Mucosa of rectum (tissue), 2 donors: ENCODE results near the gene TMEM271.
"Not testable (repeated sequence)": the region's sequence is repeated elsewhere in the genome, so short reads cannot be mapped to it uniquely, and the experiment has no call there.

Experiments
- H3K27ac ChIP-seq, 2 donors: one replicate each; pipeline ENCODE4 v1.7.0; 2013; ENCODE audit warnings: inconsistent platforms in 2 of 2, low read depth in 2 of 2, low read length in 2 of 2
- H3K27me3 ChIP-seq, 2 donors: one replicate each; pipeline ENCODE4 v1.7.0; 2013; ENCODE audit warnings: low read length in 2 of 2; ENCODE audit not compliant: control insufficient read depth in 2 of 2, insufficient read depth in 2 of 2
- H3K36me3 ChIP-seq, 2 donors: one replicate each; pipeline ENCODE4 v1.7.0; 2013; ENCODE audit warnings: low read length in 2 of 2; ENCODE audit not compliant: control insufficient read depth in 2 of 2, insufficient read depth in 2 of 2
- H3K4me1 ChIP-seq, 2 donors: one replicate each; pipeline ENCODE4 v1.7.0; 2013; ENCODE audit warnings: low read length in 2 of 2, mild to moderate bottlenecking in 1 of 2; ENCODE audit not compliant: control insufficient read depth in 2 of 2, insufficient read depth in 2 of 2
- H3K4me3 ChIP-seq, 2 donors: one replicate each; pipeline ENCODE4 v1.7.0; 2013; ENCODE audit warnings: low read length in 2 of 2
- H3K9ac ChIP-seq, 2 donors: one replicate each; pipeline ENCODE4 v1.7.0; 2013; ENCODE audit warnings: low read length in 2 of 2, low read depth in 1 of 2, mild to moderate bottlenecking in 1 of 2
- H3K9me3 ChIP-seq, 2 donors: one replicate each; pipeline ENCODE4 v1.7.0; 2013; ENCODE audit warnings: low read length in 2 of 2; ENCODE audit not compliant: control insufficient read depth in 2 of 2
- donor health status: healthy.
- donor health status: Normal muscosa, but diverticular disease.

Gene TMEM271

DNA sequence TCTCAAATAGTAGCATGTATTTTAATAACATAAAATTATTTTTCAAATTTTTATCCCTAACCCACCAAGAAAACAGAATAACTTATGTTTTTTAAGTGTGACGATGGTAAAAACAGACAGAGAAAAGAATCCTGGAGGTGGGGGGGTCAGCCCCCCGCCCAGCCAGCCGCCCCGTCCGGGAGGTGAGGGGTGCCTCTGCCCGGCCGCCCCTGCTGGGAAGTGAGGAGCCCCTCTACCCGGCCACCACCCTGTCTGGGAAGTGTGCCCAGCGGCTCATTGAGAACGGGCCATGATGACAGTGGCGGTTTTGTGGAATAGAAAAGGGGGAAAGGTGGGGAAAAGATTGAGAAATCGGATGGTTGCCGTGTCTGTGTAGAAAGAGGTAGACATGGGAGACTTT, 16.1 kb upstream of the TMEM271 start:
- H3K36me3 ChIP-seq, H3K9ac ChIP-seq, H3K27me3 ChIP-seq, H3K4me3 ChIP-seq, H3K4me1 ChIP-seq, H3K9me3 ChIP-seq, H3K27ac ChIP-seq: not testable (repeated sequence)

DNA sequence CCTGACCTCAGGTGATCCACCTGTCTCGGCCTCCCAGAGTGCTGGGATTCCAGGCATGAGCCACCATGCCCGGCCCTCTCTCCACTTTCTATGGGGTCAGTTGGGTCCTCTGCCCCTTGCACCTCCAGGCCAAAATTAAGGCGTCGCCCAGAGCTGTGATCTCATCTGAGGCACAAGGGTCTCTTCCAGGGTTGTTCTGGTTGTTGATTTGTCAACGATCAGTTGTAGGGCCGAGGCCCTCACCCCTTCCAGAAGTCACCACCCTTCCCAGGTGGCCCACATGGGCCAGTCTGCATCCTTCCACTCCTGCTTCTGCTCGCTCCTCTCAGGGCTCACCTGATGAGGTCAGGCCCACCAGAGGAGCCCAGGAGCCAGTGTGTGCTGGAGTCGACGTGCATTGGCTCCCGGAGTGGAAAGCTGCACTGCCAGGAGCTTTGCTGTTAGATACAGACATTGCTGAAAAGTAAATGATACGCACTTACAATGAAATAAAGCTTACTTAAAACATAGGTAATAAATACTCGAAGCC, 14.3 kb upstream of the TMEM271 start:
- H3K27ac ChIP-seq, result no peak overlapping the region
- peaks cover 0 to 3% of the 10 kb centered on the region in 2 donors for H3K27me3 ChIP-seq
- H3K4me3 ChIP-seq, result no peak overlapping the region
- H3K36me3 ChIP-seq, result no peaks in the 10 kb centered on the region
- no peaks in the 10 kb centered on the region for H3K9me3 ChIP-seq
- no peak overlapping the region for H3K9ac ChIP-seq
- H3K4me1 ChIP-seq, result no peaks in the 10 kb centered on the region

DNA sequence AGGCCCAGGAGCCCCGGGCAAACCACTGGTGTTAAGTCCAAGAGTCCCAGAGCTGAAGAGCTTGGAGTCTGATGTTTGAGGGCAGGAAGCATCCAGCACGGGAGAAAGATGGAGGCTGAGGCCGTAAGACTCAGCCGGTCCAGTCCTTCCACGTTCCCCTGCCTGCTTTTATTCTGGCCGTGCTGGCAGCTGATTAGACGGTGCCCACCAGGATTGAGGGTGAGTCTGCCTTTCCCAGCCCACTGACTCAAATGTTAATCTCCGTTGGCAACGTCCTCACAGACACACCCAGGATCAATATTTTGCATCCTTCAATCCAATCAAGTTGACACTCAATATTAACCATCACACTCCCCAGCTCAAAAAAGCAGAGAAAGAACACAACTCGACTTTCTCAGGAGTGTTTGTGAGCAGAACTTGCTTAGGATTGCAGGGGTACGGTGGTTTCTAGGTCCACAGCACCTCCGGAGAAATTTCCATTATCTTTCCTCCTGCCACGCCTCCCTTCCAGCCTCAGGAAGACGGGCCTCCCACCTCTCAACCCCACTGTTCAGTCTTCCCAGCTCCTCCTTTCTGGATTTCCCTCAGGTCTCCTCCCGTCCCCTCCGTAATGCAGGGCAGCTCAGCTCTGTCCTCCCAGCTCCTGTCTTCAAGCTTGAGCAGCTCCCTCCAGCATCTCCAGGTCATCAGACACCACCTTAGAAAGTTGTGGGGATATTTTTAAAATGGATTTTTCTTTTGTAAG, 13.3 kb upstream of the TMEM271 start:
- no peaks in the 10 kb centered on the region for H3K36me3 ChIP-seq
- peaks cover 0 to 3% of the 10 kb centered on the region in 2 donors for H3K27me3 ChIP-seq

DNA sequence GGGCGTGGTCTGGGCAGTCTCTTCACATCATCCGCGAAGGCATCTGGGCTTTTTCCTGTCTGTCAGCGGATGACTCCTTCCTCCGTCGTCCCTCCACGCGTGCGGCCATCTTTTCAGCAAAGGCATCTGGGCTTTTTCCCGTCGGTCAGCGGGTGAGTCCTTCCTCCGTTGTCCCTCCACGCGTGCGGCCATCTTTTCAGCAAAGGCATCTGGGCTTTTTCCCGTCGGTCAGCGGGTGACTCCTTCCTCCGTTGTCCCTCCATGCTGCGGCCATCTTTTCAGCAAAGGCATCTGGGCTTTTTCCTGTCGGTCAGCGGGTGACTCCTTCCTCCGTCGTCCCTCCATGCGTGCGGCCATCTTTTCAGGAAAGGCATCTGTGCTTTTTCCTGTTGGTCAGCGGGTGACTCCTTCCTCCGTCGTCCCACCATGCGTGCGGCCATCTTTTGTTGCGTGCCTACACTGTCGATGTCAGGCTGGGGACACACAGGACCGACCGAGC, 12.3 kb upstream of the TMEM271 start:
- no peak overlapping the region for H3K9ac ChIP-seq
- no peaks in the 10 kb centered on the region for H3K36me3 ChIP-seq
- H3K4me3 ChIP-seq, result no peak overlapping the region
- peaks cover 0 to 3% of the 10 kb centered on the region in 2 donors for H3K27me3 ChIP-seq
- H3K4me1 ChIP-seq, result no peaks in the 10 kb centered on the region
- no peak overlapping the region for H3K27ac ChIP-seq
- peaks cover 0 to 3% of the 10 kb centered on the region in 2 donors for H3K9me3 ChIP-seq

More for the DNA sequence above, 13.3 kb upstream of the TMEM271 start:
- H3K9ac ChIP-seq, result no peak overlapping the region
- no peaks in the 10 kb centered on the region for H3K4me1 ChIP-seq
- no peaks in the 10 kb centered on the region for H3K9me3 ChIP-seq
- H3K4me3 ChIP-seq, result no peak overlapping the region
- no peak overlapping the region for H3K27ac ChIP-seq

DNA sequence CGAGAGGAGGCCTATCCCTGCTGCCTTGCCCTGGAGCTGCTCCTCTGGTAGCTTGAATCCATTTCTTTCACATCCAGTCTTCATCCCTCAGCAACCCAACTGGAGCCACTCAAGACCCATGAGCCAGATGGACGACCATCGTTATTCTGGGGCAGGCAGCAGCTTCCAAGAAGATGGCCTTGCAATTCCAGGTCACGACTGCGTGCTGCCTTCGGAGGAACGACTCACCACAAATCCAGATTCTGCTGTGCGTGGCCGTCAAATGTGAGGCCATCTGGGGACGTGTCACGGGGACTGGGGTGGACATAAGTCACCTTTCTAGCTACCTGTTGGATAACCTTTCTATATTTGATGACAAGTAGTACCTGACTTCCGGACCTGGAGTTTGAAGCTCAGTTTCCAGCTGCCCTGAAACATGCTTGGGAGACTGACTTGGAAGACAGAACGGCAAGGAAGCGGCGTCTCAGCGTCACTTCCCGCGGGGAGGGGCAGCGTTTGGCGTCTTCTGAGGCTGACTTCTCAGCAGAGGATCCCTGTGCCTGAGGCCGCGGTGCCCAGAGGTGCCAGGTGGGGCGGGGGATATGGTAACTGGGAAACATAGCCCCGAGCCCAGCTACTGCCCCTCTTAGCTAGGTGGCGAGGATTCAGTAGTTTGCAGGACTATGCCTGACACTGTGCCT, 11.7 kb upstream of the TMEM271 start:
- H3K27ac ChIP-seq, result no peak overlapping the region
- peaks cover 0 to 3% of the 10 kb centered on the region in 2 donors for H3K9me3 ChIP-seq
- peaks cover 0 to 3% of the 10 kb centered on the region in 2 donors for H3K27me3 ChIP-seq
- H3K36me3 ChIP-seq, result no peaks in the 10 kb centered on the region
- H3K4me3 ChIP-seq, result no peak overlapping the region
- no peaks in the 10 kb centered on the region for H3K4me1 ChIP-seq
- H3K9ac ChIP-seq, result no peak overlapping the region

DNA sequence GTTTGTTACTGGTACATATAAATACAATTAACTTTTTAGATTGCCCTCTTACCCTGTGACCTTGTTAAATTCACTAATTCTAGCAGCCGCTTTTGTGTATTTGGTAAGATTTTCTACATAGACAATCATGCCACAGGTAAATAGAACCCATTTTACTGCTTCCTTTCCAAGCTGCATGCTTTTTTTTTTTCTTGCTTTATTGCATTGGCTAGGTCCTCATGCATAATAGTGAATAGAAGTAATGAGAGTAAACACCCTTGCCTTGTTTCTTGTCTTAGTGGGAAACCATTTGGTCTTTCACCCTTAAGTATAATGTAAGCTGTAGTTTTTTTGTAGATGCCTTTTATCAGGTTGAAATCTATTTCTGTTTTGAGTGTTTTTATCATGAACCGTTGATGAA, 7.7 kb upstream of the TMEM271 start:
- no peak overlapping the region for H3K9ac ChIP-seq
- H3K27ac ChIP-seq, result no peak overlapping the region
- H3K4me3 ChIP-seq, result no peak overlapping the region
- H3K4me1 ChIP-seq, result no peaks in the 10 kb centered on the region
- H3K9me3 ChIP-seq, result peaks cover 0 to 3% of the 10 kb centered on the region in 2 donors
- H3K36me3 ChIP-seq, result no peaks in the 10 kb centered on the region
- H3K27me3 ChIP-seq, result peaks cover 9 to 11% of the 10 kb centered on the region in 2 donors

DNA sequence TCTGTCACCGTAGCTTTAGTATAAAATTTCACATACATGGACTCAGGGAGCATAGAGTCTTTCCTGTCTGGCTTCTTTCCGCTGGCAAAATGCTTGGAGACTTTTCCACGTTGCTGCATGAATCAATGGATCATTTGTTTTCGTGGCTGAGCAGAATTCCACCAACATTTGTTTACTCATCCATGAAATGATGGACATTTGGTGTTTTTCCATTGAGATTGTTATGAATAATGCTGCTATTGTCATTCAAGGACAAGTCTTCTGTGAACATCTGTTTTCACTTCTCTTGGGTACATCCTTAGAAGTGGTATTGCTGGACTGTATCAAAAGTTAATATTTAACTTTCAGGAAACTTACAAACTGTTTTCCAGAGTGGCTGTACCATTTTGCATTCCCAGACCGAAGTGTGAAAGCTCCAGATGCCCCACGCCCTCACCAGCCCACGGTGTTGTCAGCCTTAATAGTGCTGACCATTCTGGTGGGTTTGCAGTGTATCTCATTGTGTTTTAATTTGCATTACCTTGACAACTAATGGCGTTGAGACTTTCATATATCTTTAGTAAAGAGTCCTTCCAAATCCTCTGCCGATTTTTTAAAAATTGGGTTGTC, 5.8 kb upstream of the TMEM271 start:
- peaks cover 0 to 3% of the 10 kb centered on the region in 2 donors for H3K9me3 ChIP-seq
- H3K36me3 ChIP-seq, result no peaks in the 10 kb centered on the region
- H3K4me3 ChIP-seq, result no peak overlapping the region
- H3K4me1 ChIP-seq, result no peaks in the 10 kb centered on the region
- H3K9ac ChIP-seq, result no peak overlapping the region
- peaks cover 21 to 30% of the 10 kb centered on the region in 2 donors for H3K27me3 ChIP-seq
- H3K27ac ChIP-seq, result no peak overlapping the region

DNA sequence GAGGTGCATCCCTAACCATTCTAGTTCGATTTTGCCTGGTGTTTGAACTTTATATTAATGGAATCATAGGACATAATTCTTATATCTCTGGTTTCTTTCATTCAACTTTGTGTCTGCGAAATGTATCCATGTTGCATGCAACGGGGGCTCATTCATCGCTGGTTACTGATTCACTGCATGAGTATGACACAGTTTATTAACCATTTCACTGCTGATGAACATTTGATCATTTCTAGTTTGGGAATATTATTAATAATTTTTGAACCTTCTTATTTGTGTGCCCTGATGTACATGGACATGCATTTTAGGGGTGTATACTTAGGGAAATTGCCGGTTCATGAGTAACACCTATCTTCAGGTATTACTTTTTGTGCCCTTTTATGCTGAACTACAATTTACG, 5.1 kb upstream of the TMEM271 start:
- Histone ChIP-seq H3K4me3 (no peak overlapping the region), H3K4me1 (no peaks in the 10 kb centered on the region), H3K9me3 (peaks cover 0 to 3% of the 10 kb centered on the region in 2 donors), H3K27me3 (peaks cover 21 to 30% of the 10 kb centered on the region in 2 donors), H3K27ac (no peak overlapping the region), H3K36me3 (no peaks in the 10 kb centered on the region), H3K9ac (no peak overlapping the region)

DNA sequence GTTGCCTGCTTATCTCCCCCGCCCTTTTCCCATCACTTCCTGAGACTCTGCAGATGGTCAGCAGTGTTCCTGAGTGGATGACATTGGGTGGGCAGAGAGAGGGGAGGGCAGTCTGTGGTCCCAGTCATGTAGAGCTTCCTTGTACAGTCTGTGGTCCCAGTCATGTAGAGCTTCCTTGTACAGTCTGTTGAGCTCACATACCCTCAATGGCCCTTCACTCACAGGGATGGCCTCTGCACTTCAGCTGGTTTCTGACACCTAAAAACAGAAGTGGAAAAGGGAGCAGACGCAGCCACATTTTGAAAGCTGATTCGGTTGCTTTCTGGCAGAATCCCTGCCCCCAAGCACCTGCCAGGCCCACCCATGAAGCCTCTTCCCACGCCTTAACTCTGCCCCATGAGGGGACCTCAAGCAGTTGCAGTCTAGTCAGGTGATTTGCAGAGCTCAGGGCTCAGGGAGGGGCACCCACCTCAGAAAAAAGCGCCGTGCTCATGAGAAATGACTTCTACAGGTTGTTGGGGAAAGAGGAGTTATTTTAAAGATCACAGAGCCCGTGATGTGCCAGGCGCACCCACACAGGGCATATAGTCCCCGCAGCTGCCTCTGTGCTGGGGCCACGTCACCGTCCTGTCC, 3.6 kb upstream of the TMEM271 start:
- peaks cover 0 to 3% of the 10 kb centered on the region in 2 donors for H3K9me3 ChIP-seq
- no peaks in the 10 kb centered on the region for H3K36me3 ChIP-seq
- H3K4me3 ChIP-seq, result no peak overlapping the region
- no peak overlapping the region for H3K9ac ChIP-seq
- peaks cover 21 to 30% of the 10 kb centered on the region in 2 donors for H3K27me3 ChIP-seq
- no peaks in the 10 kb centered on the region for H3K4me1 ChIP-seq
- no peak overlapping the region for H3K27ac ChIP-seq
